GM19238 (cell line): ENCODE measurements around the gene DAP3.
A peak's percentile ranks its signal among the peaks of the same experiment; 100 is the strongest.
"Not testable (repeated sequence)": the region's sequence is repeated elsewhere in the genome, so short reads cannot be mapped to it uniquely, and the experiment has no call there.

Experiments
- DNase-seq: peaks from one replicate; pipeline ENCODE4 v3.0.0; 2011; ENCODE audit warnings: low spot score; ENCODE audit not compliant: insufficient read length

Gene DAP3

DNA sequence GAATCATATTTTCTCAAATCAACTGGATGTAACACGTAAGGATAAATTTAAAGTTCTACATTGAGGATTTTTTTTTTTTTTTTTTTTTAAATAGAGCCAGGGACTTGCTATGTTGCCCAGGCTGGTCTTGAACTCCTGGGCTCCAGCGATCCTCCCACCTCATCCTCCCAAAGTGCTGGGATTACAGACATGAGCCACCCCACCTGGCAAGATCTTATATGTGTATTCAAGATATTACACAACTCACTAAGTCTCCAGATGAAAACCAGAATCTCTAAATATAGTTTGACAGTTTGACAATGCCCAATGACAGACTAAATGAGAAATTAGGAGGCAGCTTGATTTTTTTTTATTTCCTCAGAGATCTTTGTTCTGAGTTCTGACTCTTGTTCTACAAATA, 7.1 kb upstream of the DAP3 start:
- DNase-seq, result no peak

DNA sequence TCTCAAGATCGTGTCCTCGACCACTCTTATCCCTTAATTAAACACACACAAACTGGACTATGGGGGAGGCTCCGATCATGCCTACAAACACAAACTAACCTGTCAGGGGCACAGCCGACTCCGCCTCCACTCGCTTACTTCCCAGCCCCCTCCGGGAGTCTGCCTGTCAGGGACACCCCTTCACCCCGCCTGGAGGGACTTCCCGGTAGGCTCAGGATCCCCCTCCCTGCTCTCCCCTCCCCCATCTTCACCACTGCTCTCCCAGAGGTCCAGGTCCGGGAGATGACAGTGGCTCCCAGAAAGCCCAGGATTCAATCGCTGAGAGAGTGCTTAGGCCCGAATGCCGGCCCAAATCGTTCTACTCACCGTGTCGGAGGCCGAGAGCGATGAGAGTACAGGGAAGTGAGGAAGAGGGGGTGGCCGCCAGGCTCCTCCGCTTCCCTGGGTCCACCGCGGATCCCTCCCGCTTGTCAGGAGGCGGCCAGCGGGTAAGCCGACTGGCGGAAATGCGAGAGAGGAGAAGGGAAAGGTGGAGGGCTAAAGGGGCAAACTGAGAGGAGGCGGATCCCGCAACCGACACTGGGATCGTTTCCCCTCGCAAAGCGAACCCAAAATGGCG, 1.1 kb upstream of the DAP3 start:
- not testable (repeated sequence) for DNase-seq

DNA sequence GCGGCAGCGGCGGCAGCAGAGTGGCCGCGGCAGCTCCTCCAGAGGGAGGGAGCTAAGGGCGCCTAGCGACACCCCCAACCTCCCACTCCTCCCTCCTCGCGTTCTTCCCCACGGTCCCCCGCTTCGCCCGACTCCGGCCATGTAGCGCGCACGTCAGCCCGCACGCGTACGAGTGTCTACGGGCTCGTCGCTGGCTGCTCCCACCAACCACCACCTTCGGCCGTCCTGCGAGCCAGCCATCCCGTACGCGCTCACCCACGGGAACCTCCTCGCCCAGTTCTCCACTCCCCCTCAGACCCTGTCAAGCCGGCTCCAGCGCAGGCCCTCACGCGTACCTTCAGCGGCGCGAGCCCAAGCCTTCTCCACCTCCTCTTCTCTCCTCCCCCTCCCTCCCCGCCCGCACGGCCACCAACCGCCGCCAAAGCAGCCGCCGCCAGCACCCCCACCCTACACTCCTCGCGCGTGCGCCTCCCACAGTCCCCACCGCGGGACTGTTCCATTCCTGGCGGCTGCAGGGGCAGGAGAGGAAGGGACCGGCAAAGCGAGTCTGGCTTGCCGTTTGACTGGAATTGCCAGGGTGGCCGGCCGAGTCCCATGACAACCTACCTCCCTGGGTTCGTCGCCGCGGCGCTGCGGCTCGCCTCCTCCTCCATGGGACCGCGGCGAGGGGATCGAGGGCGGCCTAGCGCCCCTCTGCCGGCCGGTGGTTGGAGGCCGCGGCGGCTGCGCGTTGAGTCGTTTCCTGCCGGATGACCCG, 389 bp upstream of the DAP3 start, which contains the start of gene YY1AP1:
YY1AP1 (minus strand) TSS at position 451 of the 757 bp plus-strand sequence. CDS start 8,338 bp downstream, outside the sequence.
- peak; percentile 89 for DNase-seq

DNA sequence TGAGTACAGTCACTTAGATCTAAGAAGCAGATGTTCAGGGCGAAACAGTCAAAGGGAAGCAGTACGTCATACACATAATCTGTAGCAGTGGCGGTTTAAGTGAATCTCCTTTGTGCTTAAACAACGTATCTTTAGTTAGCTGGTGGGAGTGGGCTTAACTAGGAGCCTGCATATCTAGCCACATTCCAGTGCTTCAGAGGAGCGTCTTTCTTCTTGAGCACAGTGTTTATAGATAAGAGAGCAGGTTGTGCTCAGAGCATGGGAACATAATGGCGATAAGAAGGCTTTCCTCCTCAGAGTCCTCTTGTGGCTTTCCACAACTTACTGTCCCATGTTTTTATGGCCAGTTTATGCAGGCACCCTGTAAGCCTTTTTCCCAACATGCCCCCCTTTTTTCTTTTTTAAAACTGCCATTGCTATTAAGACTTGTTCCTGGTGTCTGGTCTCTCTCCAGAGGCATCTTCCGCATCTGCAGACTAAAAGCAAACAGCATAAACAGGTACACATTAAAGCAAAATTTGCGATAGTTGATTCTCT, 3.2 kb downstream of the DAP3 start:
- no peak for DNase-seq

DNA sequence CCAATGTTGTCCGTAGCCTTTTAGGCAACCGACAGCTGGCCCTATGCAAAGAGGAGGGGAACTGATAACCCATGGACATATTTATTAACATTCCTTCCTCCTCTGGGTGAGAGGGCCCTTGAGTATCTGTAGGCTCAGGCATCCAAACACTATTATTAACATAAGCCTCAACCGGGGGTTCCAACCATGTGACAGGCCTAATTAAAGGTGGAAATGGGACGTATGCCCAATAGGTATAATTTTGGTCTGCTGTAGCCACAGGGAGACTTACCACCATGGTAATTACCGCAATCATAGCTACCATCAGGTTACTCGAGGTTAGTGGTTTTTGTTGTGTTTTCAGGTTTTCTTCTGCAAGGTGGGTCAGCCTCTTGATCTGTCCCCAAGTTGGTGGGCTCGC, 5.3 kb downstream of the DAP3 start:
- no peak for DNase-seq

DNA sequence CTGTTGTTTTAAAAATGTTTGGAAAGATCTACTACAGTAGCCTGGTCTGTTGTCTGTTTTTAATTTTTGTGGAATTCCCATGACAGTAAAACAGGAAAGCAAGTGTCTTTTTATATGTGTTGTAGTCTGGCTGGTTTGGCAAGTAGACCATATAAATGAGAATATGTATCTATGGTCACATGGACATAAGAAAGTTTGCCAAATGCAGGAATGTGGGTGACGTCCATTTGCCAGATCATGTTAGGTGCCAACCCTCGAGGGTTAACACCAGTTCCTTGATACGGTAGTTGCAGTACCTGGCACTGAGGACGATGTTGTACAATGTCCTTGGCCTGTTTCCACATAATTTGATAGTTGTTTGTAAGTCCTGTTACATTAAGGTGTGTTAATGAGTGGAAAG, 6.2 kb downstream of the DAP3 start:
- no peak for DNase-seq

DNA sequence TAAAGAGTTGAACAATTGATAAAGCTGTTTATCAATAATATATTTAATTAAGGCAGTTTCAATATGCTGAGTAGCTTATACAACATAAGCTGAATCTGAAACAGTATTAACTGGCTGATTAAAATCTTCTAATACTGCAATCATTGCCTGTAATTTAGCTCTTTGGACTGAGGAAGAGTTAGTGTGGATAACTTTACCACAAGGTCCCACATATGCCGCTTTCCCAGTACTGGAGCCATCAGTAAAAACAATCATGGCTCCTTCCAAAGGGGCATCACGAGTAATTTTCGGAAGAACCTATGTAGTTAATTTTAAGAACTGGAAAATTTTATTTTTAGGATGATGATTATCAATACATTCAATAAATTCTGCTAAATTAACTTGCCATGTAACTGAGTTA, 6.7 kb downstream of the DAP3 start:
- no peak for DNase-seq

DNA sequence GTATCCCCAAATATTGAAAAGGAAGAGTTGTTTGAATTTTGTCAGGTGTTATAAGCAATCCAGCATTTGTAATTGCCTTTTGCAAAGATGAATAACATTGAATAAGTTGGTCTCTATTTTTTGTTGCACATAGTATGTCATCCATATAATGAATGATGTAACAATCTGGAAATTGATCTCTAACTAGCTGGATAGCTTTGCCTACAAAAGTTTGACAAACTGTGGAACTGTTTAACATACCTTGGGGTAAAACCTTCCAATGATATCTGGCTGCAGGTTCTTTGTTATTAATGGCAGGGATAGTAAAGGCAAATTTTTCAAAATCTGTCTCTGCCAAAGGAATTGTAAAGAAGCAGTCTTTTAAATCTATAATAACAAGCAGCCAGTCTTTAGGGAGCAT, 7.6 kb downstream of the DAP3 start:
- DNase-seq, result no peak

DNA sequence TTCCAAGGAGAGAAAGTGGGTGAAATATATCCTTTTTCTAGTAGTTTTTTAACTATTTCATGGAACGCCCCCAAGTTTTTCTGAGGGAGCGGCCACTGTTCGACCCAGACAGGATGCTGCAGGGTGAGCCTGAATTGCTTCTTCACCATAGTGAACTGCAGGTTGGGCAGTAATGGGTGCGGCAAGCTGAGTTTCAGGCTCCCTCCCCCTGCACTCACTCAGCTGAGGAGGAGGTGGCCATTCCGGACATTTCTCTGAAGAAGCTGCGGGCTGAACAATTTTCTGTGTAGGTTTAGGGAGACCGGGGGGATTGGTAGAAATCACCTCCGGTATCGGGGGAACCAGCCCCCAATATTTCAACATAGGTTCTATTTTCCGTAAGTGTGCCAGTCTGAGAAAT, 8.2 kb downstream of the DAP3 start:
- no peak for DNase-seq

DNA sequence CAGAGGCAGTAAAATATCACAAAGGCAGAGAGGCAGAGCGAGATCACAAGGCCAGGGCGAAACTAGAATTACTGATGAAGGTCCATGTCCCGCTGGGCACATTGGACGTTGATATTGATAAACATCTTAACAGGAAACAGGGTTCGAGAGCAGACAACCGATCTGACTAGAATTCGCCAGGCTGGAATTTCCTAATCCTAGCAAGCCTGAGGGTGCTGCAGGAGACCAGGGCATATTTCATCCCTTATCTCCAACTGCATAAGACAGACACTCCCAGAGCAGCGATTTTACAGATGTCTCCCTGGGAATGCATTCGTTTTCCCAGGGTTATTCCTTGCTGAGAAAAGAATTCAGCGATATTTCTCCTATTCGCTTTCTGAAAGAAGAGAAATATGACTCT, 8.7 kb downstream of the DAP3 start:
- DNase-seq, result not testable (repeated sequence)

DNA sequence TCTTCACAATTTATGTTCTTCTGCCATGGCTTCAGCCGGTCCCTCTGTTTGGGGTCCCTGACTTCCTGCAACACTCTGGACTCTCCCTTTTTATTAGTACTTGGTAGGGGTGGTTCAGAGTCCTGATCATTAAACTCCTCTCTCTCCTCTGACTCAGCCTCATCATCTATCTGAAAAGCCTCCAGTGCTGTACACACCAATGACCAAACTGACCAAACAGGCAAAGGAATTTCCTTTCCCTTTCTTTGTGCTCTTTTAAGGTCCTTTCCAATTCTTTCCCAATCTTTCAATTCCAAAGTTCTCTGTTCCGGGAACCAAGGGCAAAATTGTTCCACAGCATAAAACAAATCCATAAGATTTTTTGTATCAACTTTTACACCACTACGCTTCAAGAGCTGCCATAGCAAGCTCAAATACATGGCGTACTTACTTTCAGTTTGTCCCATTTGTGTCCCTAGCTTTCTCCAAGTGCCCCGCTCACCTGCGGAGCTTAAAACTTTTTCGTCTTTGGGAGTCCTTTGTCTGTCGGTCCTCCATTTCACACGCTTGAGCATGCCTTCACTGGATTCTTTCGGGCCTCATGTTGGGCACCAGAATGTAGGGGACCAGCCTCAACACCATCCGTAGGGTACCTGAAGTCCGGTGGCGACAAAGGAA, 9.6 kb downstream of the DAP3 start:
- no peak for DNase-seq

DNA sequence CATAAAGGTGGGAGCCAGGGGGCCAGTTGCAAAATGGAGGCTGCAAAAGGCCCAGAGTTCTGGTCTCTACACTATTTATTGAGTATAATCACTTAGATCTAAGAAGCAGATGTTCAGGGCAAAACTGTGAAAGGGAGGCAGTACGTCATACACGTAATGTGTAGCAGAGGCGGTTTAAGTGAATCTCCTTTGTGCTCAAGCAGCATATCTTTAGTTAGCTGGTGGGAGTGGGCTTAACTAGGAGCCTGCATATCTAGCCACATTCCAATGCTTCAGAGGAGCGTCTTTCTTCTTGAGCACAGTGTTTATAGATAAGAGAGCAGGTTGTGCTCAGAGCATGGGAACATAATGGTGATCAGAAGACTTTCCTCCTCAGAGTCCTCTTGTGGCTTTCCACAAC, 10.2 kb downstream of the DAP3 start:
- not testable (repeated sequence) for DNase-seq

DNA sequence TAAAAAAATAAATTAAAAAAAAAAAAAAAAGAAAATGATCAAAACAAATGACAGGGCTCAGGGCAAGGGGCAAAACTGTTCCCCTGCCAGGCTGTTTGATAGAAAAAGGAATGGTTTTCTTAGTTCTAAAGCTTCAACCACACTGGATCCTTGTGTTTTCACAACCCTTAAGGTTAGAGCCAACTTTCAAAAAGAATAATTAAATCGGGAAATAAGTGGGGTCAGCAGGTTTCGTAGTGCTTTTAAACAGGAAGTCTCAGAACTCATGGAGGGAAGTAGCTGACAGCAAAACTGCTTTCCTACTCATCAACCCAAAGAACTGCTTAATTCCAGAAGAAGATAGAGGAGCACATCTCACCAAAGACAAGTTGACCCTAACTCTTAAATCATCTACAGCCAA, 12.8 kb downstream of the DAP3 start:
- not testable (repeated sequence) for DNase-seq

DNA sequence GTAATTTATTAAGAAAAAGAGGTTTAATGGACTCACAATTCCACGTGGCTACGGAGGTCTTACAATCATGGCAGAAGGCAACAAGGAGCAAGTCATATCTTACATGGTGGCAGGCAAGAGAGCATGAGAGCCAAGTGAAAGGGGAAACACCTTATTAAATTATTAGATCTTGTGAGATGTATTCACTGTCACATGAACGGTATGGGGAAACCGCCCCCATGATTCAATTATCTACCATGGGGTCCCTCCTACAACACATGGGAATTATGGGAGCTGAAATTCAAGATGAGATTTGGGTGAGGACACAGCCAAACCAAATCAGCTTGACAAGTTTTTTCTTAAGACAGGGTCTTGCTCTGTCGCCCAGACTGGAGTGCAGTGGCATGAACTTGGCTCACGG, 14.3 kb downstream of the DAP3 start:
- no peak for DNase-seq

DNA sequence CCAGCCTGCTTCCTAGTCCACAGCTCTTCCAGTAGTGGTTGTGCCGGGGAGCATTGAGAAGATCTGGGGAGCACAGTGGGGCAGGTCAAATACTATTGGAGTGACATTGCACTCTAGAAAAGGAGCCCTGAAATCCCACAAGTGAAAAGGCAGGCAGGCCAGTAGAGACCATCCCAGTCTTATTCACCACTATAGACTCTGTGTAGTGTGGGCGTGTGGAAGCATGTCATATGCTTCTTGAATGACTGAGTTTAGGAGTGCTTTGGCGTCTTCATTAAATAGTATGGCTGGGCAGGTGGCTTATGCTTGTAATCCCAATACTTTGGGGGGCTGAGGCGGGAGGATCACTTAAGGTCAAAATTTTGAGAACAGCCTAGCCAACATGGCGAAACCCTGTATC, 15.5 kb downstream of the DAP3 start:
- not testable (repeated sequence) for DNase-seq

DNA sequence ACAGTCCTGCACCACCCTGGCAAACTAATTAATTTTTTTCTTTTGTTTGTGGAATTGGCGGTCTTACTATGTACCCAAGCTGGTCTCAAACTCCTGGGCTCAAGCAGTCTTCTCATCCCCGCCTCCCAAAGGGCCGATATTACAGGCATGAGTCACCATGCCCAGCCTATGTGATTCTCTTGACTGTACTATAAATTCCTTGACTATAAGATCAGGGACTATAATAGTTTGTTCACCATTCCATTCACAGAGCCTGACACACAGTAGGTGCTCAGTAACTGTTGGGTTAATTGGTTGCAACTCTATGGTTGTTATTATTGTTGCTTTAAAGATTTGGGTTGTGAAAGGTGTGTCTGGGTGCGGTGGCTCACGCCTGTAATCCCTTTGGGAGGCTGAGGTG, 17.2 kb downstream of the DAP3 start:
- DNase-seq, result no peak

DNA sequence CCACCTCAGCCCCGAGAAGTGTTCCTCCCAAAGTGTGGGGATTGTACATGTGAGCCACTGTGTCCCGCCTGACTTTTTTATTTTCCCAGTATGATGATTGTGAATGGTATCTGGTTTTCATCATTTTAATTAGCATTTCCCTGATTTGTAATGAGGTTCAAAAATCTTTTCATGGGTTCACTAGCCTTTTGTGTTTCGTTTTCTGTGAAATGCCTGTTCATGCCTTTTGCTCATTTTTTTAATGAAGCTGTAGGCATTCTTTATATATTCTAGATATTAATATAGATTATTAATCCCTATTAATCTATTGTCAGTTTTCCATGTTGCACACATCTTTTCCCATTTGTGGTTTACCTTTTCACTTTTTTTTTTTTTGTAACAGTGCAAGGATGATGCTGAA, 20.5 kb downstream of the DAP3 start:
- DNase-seq, result no peak

DNA sequence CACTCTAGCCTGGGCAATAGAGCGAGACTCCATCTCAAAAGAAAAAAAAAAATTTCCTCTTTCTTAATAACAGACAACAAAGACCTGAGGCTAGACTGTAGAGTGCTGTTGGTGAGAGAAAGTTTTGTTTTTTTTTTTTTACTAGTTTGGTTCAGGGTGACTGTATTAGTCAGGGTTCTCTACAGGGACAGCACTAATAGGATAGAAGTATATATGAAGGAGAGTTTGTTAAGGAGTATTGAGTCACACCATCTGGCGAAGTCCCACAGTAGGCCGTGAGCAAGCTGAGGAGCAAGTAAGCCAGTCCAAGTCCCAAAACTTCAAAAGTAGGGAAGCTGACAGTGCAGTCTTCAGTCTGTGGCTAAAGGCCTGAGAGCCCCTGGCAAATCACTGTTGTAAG, 22.6 kb downstream of the DAP3 start:
- DNase-seq, result not testable (repeated sequence)

DNA sequence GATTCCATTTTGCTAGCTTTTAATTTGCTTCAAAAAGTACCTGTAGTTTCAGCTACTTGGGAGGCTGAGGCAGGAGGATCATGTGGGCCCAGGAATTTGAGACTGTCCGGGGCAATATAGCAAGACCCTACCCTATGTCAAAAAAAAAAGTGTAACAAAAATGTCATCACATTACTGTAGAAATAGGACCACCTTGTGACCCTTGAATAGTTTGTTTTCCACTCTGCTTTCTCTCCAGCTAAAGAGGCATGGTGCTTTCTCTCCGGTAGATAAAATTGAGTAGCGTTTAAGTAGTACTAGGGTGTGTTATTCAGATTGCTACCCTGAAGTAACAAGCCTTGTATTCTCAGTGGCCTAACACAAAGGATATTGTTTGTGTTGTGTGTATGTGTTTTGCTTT, 23.7 kb downstream of the DAP3 start:
- DNase-seq, result not testable (repeated sequence)

DNA sequence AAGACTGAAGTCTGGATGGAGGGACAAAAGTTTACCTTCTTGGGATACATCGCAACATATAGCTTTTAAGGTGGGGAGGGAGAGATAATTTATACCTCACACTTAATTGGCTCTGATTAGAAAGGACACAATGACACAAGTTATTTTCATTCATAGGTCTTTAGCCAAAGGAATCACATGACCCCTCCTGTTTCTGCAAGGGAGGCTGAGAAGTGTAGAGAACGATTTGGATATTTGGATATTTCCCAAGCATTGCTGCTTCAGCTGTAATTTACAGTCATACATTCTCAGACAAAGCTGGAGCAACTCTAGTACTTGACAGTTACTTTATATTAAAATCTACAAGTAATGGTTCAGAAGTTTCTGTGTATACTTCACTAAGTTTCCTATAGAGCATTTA, 24.2 kb downstream of the DAP3 start:
- no peak for DNase-seq

DNA sequence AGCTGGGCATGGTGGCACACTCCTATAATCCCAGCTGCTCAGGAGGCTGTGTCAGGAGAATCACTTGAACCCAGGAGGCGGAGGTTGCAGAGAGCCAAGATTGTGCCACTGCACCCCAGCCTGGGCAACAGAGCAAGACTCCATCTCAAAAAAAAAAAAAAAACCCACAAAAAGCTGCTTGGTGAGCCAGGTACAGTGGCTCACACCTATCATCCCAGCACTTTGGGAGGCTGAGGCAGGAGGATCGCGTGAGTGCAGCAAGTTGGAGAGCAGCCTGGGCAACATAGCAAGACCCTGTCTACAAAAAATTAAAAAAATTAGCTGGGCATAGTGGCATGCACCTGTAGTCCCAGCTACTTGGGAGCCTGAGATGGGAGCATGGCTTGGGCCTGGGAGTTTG, 26.2 kb downstream of the DAP3 start:
- DNase-seq, result not testable (repeated sequence)

DNA sequence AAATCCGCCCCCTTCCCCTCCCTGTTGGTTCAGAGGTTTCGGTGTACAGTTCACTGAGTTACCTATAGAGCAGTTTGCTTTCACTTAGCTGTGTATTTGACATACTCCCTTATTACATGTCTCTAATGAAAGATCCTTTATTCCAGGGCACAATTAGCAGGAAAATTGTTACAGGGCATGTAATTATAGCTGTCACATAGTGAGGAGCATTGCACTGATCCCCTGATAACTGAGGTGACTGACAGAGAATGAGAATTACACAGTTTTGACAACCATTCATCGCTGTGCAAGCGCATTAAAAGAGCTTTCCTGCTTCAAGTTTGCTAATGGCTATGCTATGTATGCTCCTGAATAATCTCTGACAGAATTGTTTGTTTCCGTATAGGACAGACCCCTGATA, 26.9 kb downstream of the DAP3 start:
- no peak for DNase-seq
